HG03558 (cell line): ENCODE results near the gene CLOCK.

Experiments
- ATAC-seq: cut with Tn5 transposase; IDR thresholded peaks from one replicate; pipeline ENCODE4 v1.9.1; 2021; ENCODE audit warnings: moderate number of reproducible peaks; ENCODE audit not compliant: unreplicated experiment; ENCODE audit errors: extremely low read depth

Gene CLOCK

DNA sequence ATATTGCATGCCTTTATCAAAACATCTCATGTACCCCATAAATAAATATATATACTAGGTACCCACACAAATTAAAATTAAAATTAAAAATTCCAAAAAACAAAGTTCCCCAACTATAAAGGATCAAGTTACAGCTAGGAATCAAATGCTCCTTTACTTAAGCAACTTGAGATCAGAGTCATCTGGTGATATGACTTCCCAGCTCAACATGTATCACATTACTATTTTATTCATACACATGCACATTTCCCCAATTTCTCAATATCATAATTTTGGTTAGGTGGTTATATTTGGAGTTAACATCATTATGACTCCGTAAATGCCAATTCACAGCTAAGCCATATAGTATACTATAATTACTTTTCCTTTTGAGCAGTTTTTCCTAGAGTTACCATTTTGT lies 60.9 kb downstream of the CLOCK start:
- no peak for ATAC-seq

GRCh38 chr4:55483315-55483714 lies 63.4 kb downstream of the CLOCK start:
- no peak for ATAC-seq

DNA sequence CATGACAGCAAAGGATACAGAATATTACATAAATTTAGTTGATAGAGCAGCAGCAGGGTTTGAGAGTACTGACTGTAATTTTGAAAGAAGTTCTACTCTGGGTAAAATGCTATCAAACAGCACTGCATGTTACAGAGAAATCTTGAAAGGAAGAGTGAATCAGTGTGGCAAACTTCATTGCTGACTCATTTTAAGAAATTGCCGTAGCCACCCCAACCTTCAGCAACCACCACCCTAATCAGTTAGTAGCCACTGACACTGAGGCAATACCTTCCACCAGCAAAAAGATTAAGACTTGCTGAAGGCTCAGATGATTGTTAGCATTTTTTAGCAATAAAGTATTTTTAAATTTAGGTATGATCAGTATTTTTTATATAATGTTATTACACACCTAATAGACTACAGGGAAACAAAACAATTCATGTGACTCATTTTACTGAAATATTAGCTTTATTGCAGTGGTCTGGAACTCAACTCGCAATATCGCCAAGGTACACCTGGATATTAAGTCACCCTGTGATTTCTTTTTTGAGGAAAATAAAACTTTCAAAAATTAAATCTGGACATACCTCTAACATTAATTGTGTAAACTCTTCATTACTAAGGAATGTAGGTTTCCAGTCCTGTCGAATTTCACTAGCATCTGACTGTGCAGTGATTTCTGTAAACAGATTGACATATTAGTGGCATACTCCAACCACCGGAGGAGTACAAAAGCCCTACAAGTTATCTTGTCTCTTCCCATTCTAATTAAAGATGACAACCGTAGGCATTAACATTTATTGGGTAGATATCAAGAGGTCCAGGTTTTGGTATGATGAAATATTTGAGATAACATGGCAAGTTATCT lies 71.1 kb downstream of the CLOCK start:
- no peak for ATAC-seq

DNA sequence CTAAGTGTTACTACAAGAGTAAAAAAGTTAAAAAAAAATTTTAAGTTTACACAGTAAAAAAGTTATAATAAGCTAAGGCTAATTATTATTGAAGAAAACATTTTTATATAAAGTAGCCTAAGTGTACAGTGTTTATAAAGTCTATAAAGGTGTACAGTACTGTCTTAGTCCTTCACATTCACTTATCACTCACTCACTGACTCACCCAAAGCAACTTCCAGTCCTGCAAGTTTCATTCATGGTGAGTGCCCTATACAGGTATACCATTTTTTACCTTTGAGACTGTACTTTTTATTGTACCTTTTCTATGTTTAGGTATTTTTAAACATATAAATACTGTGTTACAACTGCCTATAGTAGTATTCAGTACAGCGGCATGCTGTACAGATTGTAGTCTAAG lies 76.7 kb downstream of the CLOCK start:
- ATAC-seq, result no peak

- no peak for ATAC-seq
These were observed 78.0 kb downstream of the CLOCK start for GRCh38 chr4:55468724-55469123.

DNA sequence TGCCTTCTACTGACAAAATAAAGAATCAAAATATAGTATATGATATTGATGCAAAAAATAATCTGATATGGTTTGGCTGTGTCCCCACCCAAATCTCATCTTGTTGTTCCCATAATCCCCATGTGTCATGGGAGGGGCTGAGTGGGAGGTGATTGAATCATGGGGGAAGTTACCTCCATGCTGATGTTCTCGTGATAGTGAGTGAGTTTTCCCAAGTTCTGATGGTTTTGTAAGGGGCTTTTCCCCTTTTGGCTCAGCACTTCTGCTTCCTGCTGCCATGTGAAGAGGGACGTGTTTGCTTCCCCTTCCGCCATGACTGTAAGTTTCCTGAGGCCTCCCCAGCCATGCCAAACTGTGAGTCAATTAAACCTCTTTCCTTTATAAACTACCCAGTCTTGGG lies 80.7 kb downstream of the CLOCK start:
- no peak for ATAC-seq

DNA sequence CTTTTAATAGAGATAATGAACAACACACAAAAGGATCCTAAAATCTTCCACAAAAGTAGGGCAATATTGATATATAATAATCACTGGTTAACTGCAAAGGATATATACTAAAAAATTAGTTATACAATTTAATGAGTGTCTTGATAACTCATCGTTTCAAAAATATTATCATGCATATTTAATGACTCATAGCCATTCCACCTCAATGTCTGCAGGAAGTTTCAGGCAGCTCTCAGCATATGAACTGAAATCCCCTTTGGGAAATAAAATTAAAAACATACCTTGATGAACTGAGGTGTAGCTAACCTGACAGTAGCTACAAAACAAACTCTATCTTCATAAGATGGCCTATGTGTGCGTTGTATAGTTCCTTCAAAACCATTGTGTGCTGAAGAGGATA lies 88.1 kb downstream of the CLOCK start:
- ATAC-seq, result no peak

DNA sequence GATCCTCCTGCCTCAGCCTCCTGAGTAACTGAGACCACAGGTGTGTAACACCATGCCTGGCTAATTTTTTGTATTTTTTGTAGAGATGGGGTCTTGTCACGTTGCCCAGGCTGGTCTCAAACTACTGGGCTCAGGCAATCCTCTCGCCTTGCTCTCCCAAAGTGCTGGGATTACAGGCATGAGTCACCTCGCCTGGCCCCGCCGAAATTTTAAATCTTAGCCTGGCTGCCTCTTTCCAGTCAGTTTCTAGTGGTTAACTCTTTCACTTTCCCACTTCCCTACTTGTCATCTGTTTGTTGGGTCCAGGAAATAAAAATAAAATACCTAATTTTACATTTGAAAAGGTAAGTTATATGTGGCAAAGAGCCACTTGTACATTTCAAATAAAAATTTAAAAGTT lies 88.5 kb downstream of the CLOCK start:
- ATAC-seq, result no peak

DNA sequence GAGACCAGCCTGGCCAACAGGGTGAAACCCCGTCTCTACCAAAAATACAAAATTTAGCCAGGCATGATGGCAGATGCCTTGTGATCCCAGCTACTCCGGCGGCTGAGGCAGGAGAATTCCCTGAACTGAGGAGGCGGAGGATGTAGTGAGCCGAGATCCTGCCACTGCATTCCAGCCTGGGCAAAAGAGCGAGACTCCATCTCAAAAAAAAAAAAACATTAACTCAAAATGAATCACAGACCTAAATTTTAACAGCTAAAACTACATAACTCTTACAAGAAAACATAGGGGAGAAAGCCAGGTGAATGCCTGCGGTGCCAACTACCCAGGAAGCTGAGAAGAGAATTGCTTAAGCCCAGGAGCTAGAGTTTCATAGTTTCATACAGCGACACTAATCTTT lies 96.1 kb downstream of the CLOCK start:
- no peak for ATAC-seq

DNA sequence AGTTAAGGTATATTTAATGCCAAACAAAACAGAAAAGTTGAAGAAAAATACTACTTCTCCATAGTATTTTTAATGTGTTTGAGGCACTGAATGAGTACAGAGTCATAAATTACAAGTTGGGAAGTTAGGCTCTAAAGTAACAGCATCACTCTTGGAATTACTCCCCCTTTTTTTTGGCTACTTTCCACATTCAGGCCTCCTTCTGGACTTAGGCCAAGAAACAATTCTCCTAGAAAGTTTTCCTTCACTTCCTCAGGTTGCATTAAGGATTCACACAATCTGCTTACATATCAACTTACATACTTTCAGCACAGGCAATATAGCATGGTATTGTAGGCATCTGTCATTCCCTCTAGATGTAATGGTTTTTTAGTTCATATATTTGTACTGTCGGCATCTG lies 98.9 kb downstream of the CLOCK start:
- ATAC-seq, result no peak

GRCh38 chr4:55447108-55447708 lies 99.5 kb downstream of the CLOCK start:
- no peak for ATAC-seq

DNA sequence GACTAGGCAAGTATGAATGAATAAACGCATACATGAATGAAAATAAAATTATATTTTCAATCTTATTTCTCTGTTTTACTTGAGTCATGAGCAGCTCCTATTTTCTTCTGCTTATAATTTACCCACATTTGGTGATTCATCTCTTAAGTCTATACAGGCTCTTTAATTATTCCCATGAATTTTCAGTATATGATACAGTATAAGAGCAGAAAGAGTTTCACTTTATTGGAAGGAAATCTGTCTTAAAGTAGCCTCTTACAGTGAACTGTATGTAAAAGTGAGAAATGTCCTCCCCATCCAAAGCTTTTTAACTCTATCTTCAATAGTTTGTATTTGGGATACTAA lies 100.2 kb downstream of the CLOCK start:
- no peak for ATAC-seq

GRCh38 chr4:55445921-55446577 lies 100.7 kb downstream of the CLOCK start:
- no peak for ATAC-seq

- no peak for ATAC-seq
These were observed 101.9 kb downstream of the CLOCK start for GRCh38 chr4:55444827-55445226.

GRCh38 chr4:55442541-55442940 lies 104.2 kb downstream of the CLOCK start:
- ATAC-seq, result no peak

DNA sequence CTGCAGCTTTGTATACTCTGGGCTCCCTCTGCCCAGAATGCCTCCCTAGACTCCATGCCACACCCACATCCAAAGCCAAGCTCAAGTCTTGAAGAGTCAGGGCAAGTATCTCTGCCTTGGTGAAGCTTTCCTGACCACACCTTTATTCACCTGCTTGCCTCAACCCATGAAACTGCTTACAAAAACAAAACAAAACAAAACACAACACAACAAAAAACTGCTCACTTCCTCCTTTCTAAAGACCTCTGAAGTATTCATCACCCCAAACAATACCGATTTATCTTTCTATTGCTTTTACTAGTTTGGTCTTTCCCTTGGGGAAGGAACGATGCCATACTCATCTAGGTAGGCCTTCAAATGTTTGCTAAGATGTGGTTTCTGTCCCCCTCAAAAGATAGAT lies 105.9 kb downstream of the CLOCK start:
- no peak for ATAC-seq

GRCh38 chr4:55439023-55439422 lies 107.7 kb downstream of the CLOCK start:
- ATAC-seq, result no peak

DNA sequence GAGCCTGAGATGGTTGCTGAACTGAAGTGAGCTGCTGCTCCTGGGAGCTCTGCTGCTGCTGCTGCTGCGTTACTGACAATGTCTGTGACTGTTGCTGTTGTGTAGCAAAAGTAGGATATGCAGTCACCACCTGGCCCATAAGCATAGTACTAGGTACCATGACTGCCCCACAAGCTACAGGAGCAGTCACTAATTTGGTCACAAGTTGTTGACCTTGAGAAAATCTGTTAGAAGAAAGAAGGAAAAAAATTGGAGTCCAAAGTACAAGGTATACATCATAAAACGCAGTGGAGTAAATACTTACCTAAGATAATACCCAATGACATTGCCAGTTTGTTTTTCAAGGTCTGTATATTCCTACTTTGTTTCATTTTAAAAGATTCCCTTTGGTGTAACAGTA lies 108.4 kb downstream of the CLOCK start:
- no peak for ATAC-seq

- ATAC-seq, result no peak
These were observed 108.9 kb downstream of the CLOCK start for GRCh38 chr4:55437823-55438222.

GRCh38 chr4:55437356-55437796 lies 109.3 kb downstream of the CLOCK start:
- ATAC-seq, result no peak

DNA sequence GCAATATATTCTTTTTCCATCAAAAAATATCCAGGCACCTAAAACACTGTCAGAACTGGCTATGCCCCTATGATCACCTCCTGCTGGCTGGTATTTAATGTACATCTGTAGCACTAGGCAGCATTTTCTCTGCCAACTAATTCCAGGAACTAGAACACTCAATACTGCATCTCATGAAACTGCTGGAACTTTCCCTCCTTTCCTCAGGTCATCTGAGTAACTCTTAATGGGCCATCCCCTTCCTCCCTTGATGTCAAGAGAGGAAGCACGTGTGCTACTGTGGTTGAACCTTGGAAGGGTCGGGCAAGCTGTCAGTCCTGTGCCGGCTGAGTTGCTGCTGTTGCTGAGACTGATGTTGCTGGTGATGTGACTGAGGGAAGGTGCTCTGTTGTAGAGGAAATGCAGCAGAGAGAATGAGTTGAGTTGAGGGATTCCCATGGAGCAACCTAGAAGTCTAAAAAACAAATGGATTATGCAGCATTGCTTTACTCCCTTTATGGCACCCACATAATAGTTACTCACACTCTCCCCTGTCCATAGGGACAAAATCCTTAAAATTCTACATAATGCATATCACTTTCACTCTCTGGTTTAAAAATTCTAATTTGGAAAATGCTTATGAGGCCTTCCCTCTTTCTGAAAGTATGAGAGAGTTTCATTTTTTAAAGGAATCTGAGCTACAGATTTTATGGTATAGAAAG lies 111.4 kb downstream of the CLOCK start:
- ATAC-seq, result peak; percentile 48
